Muscle layer of duodenum (tissue), 2 donors: ENCODE measurements around the gene PIK3CD.

Experiments used
- H3K27ac ChIP-seq: one replicate; pipeline ENCODE4 v1.7.0; 2013; ENCODE audit warnings: mild to moderate bottlenecking, low read length
- H3K27me3 ChIP-seq: one replicate; pipeline ENCODE4 v1.7.0; 2013; ENCODE audit warnings: low read depth, mild to moderate bottlenecking, control low read depth, low read length
- H3K36me3 ChIP-seq, 2 donors: one replicate each; pipeline ENCODE4 v1.7.0; 2013; ENCODE audit warnings: low read length in 2 of 2, control low read depth in 1 of 2, mild to moderate bottlenecking in 1 of 2; ENCODE audit not compliant: insufficient read depth in 2 of 2, control insufficient read depth in 1 of 2
- H3K4me1 ChIP-seq, 2 donors: one replicate each; pipeline ENCODE4 v1.7.0; 2013; ENCODE audit warnings: low read length in 2 of 2, mild to moderate bottlenecking in 2 of 2, control low read depth in 1 of 2, moderate library complexity in 1 of 2; ENCODE audit not compliant: insufficient read depth in 2 of 2, control insufficient read depth in 1 of 2
- H3K4me3 ChIP-seq, 2 donors: one replicate each; pipeline ENCODE4 v1.7.0; 2013; ENCODE audit warnings: low read length in 2 of 2, low read depth in 1 of 2, mild to moderate bottlenecking in 1 of 2
- H3K9me3 ChIP-seq, 2 donors: one replicate each; pipeline ENCODE4 v1.7.0; 2013; ENCODE audit warnings: low read length in 2 of 2, control low read depth in 1 of 2, mild to moderate bottlenecking in 1 of 2; ENCODE audit not compliant: control insufficient read depth in 1 of 2
- donor health status: healthy.

Gene PIK3CD

GRCh38 chr1:9715536-9716226, 64.2 kb downstream of the PIK3CD start:
- Histone ChIP-seq H3K9me3 (no peaks in the 10 kb centered on the region), H3K27ac (no peak overlapping the region), H3K4me3 (no peak overlapping the region), H3K27me3 (no peaks in the 10 kb centered on the region), H3K4me1 (peaks cover 0 to 3% of the 10 kb centered on the region in 2 donors), H3K36me3 (peaks cover 0 to 26% of the 10 kb centered on the region in 2 donors)

GRCh38 chr1:9716404-9717192, 65.1 kb downstream of the PIK3CD start:
- no peaks in the 10 kb centered on the region for H3K27me3 ChIP-seq
- no peaks in the 10 kb centered on the region for H3K9me3 ChIP-seq
- H3K4me1 ChIP-seq: peaks cover 0 to 3% of the 10 kb centered on the region in 2 donors
- peak overlapping the region in 1 of 2 donors; percentile 37 for H3K4me3 ChIP-seq
- no peak overlapping the region for H3K27ac ChIP-seq
- H3K36me3 ChIP-seq: peaks cover 0 to 34% of the 10 kb centered on the region in 2 donors

GRCh38 chr1:9717193-9718005, 65.9 kb downstream of the PIK3CD start:
- Histone ChIP-seq H3K27me3 (no peaks in the 10 kb centered on the region), H3K27ac (peak overlapping the region; percentile 16), H3K4me3 (peak overlapping the region; percentile 30 to 37), H3K36me3 (peaks cover 0 to 39% of the 10 kb centered on the region in 2 donors), H3K4me1 (peaks cover 0 to 3% of the 10 kb centered on the region in 2 donors), H3K9me3 (no peaks in the 10 kb centered on the region)

- Histone ChIP-seq H3K36me3 (peaks cover 0 to 46% of the 10 kb centered on the region in 2 donors), H3K4me1 (peaks cover 0 to 3% of the 10 kb centered on the region in 2 donors), H3K9me3 (peaks cover 0 to 3% of the 10 kb centered on the region in 2 donors), H3K27ac (no peak overlapping the region), H3K4me3 (no peak overlapping the region), H3K27me3 (no peaks in the 10 kb centered on the region)
These were observed 66.6 kb downstream of the PIK3CD start for GRCh38 chr1:9718006-9718680.

- Histone ChIP-seq H3K36me3 (peaks cover 0 to 60% of the 10 kb centered on the region in 2 donors), H3K27ac (no peak overlapping the region), H3K9me3 (peaks cover 0 to 8% of the 10 kb centered on the region in 2 donors)
These were observed 68.6 kb downstream of the PIK3CD start for GRCh38 chr1:9719978-9720722.

GRCh38 chr1:9720785-9721605, 69.5 kb downstream of the PIK3CD start:
- Histone ChIP-seq H3K36me3 (peaks cover 0 to 52% of the 10 kb centered on the region in 2 donors), H3K27ac (no peak overlapping the region), H3K4me1 (peaks cover 0 to 3% of the 10 kb centered on the region in 2 donors), H3K27me3 (no peaks in the 10 kb centered on the region), H3K9me3 (peaks cover 0 to 8% of the 10 kb centered on the region in 2 donors), H3K4me3 (no peak overlapping the region)

More at GRCh38 chr1:9719978-9720722, 68.6 kb downstream of the PIK3CD start:
- peaks cover 0 to 3% of the 10 kb centered on the region in 2 donors for H3K4me1 ChIP-seq
- H3K4me3 ChIP-seq: no peak overlapping the region
- H3K27me3 ChIP-seq: no peaks in the 10 kb centered on the region

- H3K27me3 ChIP-seq: no peaks in the 10 kb centered on the region
- no peak overlapping the region for H3K4me3 ChIP-seq
- H3K9me3 ChIP-seq: peaks cover 0 to 8% of the 10 kb centered on the region in 2 donors
- H3K27ac ChIP-seq: no peak overlapping the region
- peaks cover 0 to 3% of the 10 kb centered on the region in 2 donors for H3K4me1 ChIP-seq
- peaks cover 0 to 44% of the 10 kb centered on the region in 2 donors for H3K36me3 ChIP-seq
These were observed 70.3 kb downstream of the PIK3CD start for GRCh38 chr1:9721606-9722377.

GRCh38 chr1:9722378-9722749, 70.8 kb downstream of the PIK3CD start:
- no peak overlapping the region for H3K4me3 ChIP-seq
- H3K27ac ChIP-seq: no peak overlapping the region
- peaks cover 0 to 44% of the 10 kb centered on the region in 2 donors for H3K36me3 ChIP-seq
- H3K4me1 ChIP-seq: peaks cover 0 to 3% of the 10 kb centered on the region in 2 donors
- no peaks in the 10 kb centered on the region for H3K27me3 ChIP-seq
- peaks cover 0 to 8% of the 10 kb centered on the region in 2 donors for H3K9me3 ChIP-seq

- H3K27me3 ChIP-seq: no peaks in the 10 kb centered on the region
- H3K36me3 ChIP-seq: peaks cover 3 to 52% of the 10 kb centered on the region in 2 donors
- H3K4me3 ChIP-seq: no peak overlapping the region
- no peaks in the 10 kb centered on the region for H3K4me1 ChIP-seq
- no peak overlapping the region for H3K27ac ChIP-seq
- H3K9me3 ChIP-seq: peaks cover 0 to 8% of the 10 kb centered on the region in 2 donors
These were observed 71.7 kb downstream of the PIK3CD start for GRCh38 chr1:9723068-9723805.
